K562 (cell line): ENCODE measurements around the gene DAPK2. TPM values are rescaled to one million over a fixed set of nuclear protein-coding genes. Genes with fewer than 3 reads are reported as not detected.

ENCODE experiments used
- CBFA2T3 ChIP-seq: fragments of 450-650 bp; IDR thresholded peaks from 2 replicates; pipeline ENCODE4 v1.6.1; 2017
- E2F3 ChIP-seq: fragments of 250-450 bp; sonication (Bioruptor Pico); IDR thresholded peaks from 2 replicates; pipeline ENCODE4 v1.4.0; 2020; ENCODE audit warnings: mild to moderate bottlenecking
- EP300 ChIP-seq: IDR thresholded peaks from 2 replicates; pipeline ENCODE4 v1.6.1; 2012; ENCODE audit warnings: low read length, improper control_type of control experiment
- EWSR1 ChIP-seq: fragments of 450-650 bp; IDR thresholded peaks from 2 replicates; pipeline ENCODE4 v1.6.1; 2018; ENCODE audit warnings: borderline replicate concordance, mild to moderate bottlenecking, low read depth, moderate library complexity; ENCODE audit not compliant: partially characterized antibody
- FOSL1 ChIP-seq: fragments of 200-800 bp; sonication (Bioruptor generic); conservative IDR thresholded peaks from 2 replicates; pipeline ENCODE4 v1.6.1; 2016; ENCODE audit warnings: missing genetic modification characterization, missing compliant biosample characterization
- HDAC2 ChIP-seq: fragments of 450-650 bp; IDR thresholded peaks from 2 replicates; pipeline ENCODE4 v1.6.1; 2016; ENCODE audit warnings: mild to moderate bottlenecking
- JUN ChIP-seq, 2 experiments: sonication (generic) in 1 of 2; formaldehyde crosslinking in 1 of 2; IDR thresholded peaks; 2 replicates each; pipeline versions ENCODE4 v1.6.1 to v1.8.0; 2012 to 2022; ENCODE audit warnings: borderline replicate concordance in 2 of 2, mild to moderate bottlenecking in 2 of 2, improper control_type of control experiment in 1 of 2, low read depth in 1 of 2, low read length in 1 of 2, missing genetic modification reagents in 1 of 2
- MNT ChIP-seq, 2 experiments: fragments of 450-650 bp; conservative IDR thresholded peaks; 2 replicates each; pipeline ENCODE4 v1.6.1; 2017; ENCODE audit warnings: mild to moderate bottlenecking in 2 of 2, moderate library complexity in 2 of 2
- PHTF2 ChIP-seq: fragments of 250-450 bp; sonication (Bioruptor Pico); IDR thresholded peaks from 2 replicates; pipeline ENCODE4 v1.5.0; 2021; ENCODE audit warnings: mild to moderate bottlenecking
- POLR2B ChIP-seq: fragments of 450-650 bp; IDR thresholded peaks from 2 replicates; pipeline ENCODE4 v1.6.1; 2018; ENCODE audit warnings: low read depth; ENCODE audit not compliant: partially characterized antibody
- PTRF ChIP-seq: fragments of 450-650 bp; IDR thresholded peaks from 2 replicates; pipeline ENCODE4 v1.6.1; 2016; ENCODE audit warnings: mild to moderate bottlenecking, missing genetic modification characterization, missing compliant biosample characterization
- RFX1 ChIP-seq: fragments of 450-650 bp; IDR thresholded peaks from 2 replicates; pipeline ENCODE4 v1.6.1; 2016; ENCODE audit warnings: mild to moderate bottlenecking, moderate library complexity
- USF2 ChIP-seq: sonication (generic); formaldehyde crosslinking; IDR thresholded peaks from 2 replicates; pipeline ENCODE4 v1.5.0; 2020; ENCODE audit warnings: missing genetic modification reagents
- ZNF217 ChIP-seq: sonication (generic); formaldehyde crosslinking; IDR thresholded peaks from 2 replicates; pipeline ENCODE4 v1.8.0; 2022; ENCODE audit warnings: mild to moderate bottlenecking, missing genetic modification reagents
- ZNF384 ChIP-seq: IDR thresholded peaks from 2 replicates; pipeline ENCODE4 v1.6.1; 2012; ENCODE audit warnings: low read depth, low read length, improper control_type of control experiment
- ZNF507 ChIP-seq: conservative IDR thresholded peaks from 2 replicates; pipeline ENCODE4 v1.6.1; 2017; ENCODE audit warnings: missing genetic modification characterization, missing compliant biosample characterization
- ZNF707 ChIP-seq: fragments of 250-450 bp; sonication (Bioruptor Pico); conservative IDR thresholded peaks from 2 replicates; pipeline ENCODE4 v1.8.0; 2022; ENCODE audit warnings: inconsistent platforms, mild to moderate bottlenecking, moderate library complexity
- polyA plus RNA-seq, 8 experiments: library from polyadenylated mRNA; depleted of rRNA in 4 of 8; stranded (reverse) in 5 of 8; unstranded in 3 of 8; fragments of >200 nt; fragmentation: Nextera tagmentation in 2 of 8; fragmentation: Illumina TruSeq in 1 of 8; extraction: Ambion mirVana in 2 of 8; extraction: Trizol in 1 of 8; gene quantifications; 2 replicates each; pipeline versions ENCODE4 v1.2.1 to v1.2.3, GENCODE V29; 2011 to 2014; ENCODE audit warnings: inconsistent platforms in 1 of 8, missing spikeins in 1 of 8
- total RNA-seq, 7 experiments: library from RNA; depleted of rRNA in 6 of 7; stranded (reverse); fragments of >200 nt in 6 of 7; fragmentation: Illumina TruSeq in 2 of 7; extraction: Trizol in 2 of 7; gene quantifications; 2 replicates each; pipeline versions ENCODE4 v1.2.1 to v1.2.3, GENCODE V29; 2011 to 2021; ENCODE audit warnings: low replicate concordance in 1 of 7
- TF ChIP-seq, protein P1 (sequence below): fragments of 450-650 bp; IDR thresholded peaks from 2 replicates; pipeline ENCODE4 v1.6.1; 2016; ENCODE audit warnings: low read depth

DAPK2 gene
- total and polyA plus RNA-seq, 9 of the 15 experiments (the other 6 are each of a cell fraction or from before 2014, with no cell fraction given) = 0.14 to 5.2 (median 2.2) TPM

DNA sequence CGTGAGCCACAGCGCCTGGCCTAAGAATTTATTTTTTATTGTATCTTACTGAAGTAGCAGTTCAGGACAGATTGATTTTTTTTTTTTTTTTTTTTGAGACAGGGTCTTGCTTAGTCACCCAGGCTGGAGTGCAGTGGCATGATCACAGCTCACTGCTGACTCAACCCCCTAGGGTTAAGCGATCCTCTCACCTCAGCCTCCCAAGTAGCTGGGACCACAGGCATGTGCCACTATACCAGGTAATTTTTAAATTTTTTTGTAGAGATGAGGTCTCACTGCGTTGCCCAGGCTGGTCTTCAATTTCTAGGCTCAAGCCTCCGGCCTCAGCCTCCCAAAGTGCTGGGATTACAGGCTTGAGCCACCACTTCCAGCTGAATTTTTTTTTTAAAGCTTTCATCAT is 112.8 kb downstream of the DAPK2 start (continued):
- no peak for TF ChIP-seq MNT (conservative IDR thresholded peaks at IDR 0.05)
- TF ChIP-seq FOSL1 (tag) = peak; percentile 73
- TF ChIP-seq CBFA2T3 = no peak; the same call in 1 of the 2 replicates
- TF ChIP-seq EWSR1 = no peak
- TF ChIP-seq E2F3 = no peak
- no peak for TF ChIP-seq PTRF (tag)
- TF ChIP-seq ZNF507 = no peak
- peak; percentile 24; the same call in 1 of the 2 replicates for TF ChIP-seq EP300
- TF ChIP-seq, protein P1, sequence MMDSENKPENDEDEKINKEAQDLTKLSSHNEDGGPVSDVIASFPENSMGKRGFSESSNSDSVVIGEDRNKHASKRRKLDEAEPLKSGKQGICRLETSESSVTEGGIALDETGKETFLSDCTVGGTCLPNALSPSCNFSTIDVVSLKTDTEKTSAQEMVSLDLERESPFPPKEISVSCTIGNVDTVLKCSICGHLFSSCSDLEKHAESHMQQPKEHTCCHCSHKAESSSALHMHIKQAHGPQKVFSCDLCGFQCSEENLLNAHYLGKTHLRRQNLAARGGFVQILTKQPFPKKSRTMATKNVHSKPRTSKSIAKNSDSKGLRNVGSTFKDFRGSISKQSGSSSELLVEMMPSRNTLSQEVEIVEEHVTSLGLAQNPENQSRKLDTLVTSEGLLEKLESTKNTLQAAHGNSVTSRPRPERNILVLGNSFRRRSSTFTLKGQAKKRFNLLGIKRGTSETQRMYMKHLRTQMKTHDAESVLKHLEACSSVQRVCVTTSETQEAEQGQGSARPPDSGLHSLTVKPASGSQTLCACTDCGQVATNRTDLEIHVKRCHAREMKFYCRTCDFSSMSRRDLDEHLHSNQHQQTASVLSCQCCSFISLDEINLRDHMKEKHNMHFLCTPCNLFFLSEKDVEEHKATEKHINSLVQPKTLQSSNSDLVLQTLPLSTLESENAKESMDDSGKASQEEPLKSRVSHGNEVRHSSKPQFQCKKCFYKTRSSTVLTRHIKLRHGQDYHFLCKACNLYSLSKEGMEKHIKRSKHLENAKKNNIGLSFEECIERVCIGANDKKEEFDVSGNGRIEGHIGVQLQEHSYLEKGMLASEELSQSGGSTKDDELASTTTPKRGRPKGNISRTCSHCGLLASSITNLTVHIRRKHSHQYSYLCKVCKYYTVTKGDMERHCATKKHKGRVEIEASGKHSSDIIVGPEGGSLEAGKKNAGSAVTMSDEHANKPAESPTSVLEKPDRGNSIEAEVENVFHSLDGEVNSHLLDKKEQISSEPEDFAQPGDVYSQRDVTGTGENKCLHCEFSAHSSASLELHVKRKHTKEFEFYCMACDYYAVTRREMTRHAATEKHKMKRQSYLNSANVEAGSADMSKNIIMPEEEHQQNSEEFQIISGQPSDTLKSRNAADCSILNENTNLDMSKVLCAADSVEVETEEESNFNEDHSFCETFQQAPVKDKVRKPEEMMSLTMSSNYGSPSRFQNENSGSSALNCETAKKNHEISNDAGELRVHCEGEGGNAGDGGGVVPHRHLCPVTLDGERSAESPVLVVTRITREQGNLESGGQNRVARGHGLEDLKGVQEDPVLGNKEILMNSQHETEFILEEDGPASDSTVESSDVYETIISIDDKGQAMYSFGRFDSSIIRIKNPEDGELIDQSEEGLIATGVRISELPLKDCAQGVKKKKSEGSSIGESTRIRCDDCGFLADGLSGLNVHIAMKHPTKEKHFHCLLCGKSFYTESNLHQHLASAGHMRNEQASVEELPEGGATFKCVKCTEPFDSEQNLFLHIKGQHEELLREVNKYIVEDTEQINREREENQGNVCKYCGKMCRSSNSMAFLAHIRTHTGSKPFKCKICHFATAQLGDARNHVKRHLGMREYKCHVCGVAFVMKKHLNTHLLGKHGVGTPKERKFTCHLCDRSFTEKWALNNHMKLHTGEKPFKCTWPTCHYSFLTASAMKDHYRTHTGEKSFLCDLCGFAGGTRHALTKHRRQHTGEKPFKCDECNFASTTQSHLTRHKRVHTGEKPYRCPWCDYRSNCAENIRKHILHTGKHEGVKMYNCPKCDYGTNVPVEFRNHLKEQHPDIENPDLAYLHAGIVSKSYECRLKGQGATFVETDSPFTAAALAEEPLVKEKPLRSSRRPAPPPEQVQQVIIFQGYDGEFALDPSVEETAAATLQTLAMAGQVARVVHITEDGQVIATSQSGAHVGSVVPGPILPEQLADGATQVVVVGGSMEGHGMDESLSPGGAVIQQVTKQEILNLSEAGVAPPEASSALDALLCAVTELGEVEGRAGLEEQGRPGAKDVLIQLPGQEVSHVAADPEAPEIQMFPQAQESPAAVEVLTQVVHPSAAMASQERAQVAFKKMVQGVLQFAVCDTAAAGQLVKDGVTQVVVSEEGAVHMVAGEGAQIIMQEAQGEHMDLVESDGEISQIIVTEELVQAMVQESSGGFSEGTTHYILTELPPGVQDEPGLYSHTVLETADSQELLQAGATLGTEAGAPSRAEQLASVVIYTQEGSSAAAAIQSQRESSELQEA = no peak
- no peak for TF ChIP-seq USF2 (CRISPR knock-in tag)
- no peak for TF ChIP-seq HDAC2
- TF ChIP-seq ZNF707 (CRISPR knock-in tag) = no peak
- no peak for TF ChIP-seq JUN (IDR thresholded peaks at IDR 0.05; ENCODE audit: borderline replicate concordance, low read depth, low read length)
- no peak for TF ChIP-seq JUN (CRISPR knock-in tag; IDR thresholded peaks at IDR 0.05; ENCODE audit: borderline replicate concordance)
- no peak for TF ChIP-seq RFX1
- TF ChIP-seq ZNF384 = peak; percentile 85
- no peak for TF ChIP-seq PHTF2 (CRISPR knock-in tag)
- no peak for TF ChIP-seq POLR2B
- TF ChIP-seq ZNF217 (CRISPR knock-in tag) = no peak
